Upper lobe of left lung (tissue), 6 donors: ENCODE data around the gene PAK4. TPM values are rescaled to one million over a fixed set of nuclear protein-coding genes. Genes with fewer than 3 reads are reported as not detected.
A peak's percentile ranks its signal among the peaks of the same experiment; 100 is the strongest.
"Not testable (repeated sequence)": the region's sequence is repeated elsewhere in the genome, so short reads cannot be mapped to it uniquely, and the experiment has no call there.

Experiments used
- ATAC-seq, 2 donors: fragments of 200-7000 bp; cut with Tn5 transposase; one replicate each; pipeline ENCODE4 v1.9.1; 2022; ENCODE audit warnings: mild to moderate bottlenecking in 2 of 2, moderate library complexity in 2 of 2; ENCODE audit not compliant: low FRiP score in 2 of 2
- DNase-seq, 2 donors: peaks; one replicate each; pipeline ENCODE4 v3.0.0-alpha.2; 2019 to 2020
- H3K27ac ChIP-seq, 4 donors: fragments of 200-600 bp; sonication (generic); one replicate each; pipeline ENCODE4 v1.5.1; 2016 to 2019
- H3K27me3 ChIP-seq, 4 donors: fragments of 200-600 bp; sonication (generic); one replicate each; pipeline ENCODE4 v1.5.1; 2017 to 2019
- H3K36me3 ChIP-seq, 4 donors: fragments of 200-600 bp; sonication (generic); one replicate each; pipeline ENCODE4 v1.5.1; 2016 to 2019
- H3K4me1 ChIP-seq, 4 donors: fragments of 200-600 bp; sonication (generic); one replicate each; pipeline ENCODE4 v1.5.1; 2018 to 2019
- H3K4me3 ChIP-seq, 4 donors: fragments of 200-600 bp; sonication (generic); one replicate each; pipeline ENCODE4 v1.5.1; 2017 to 2019; ENCODE audit warnings: mild to moderate bottlenecking in 2 of 4, moderate library complexity in 1 of 4
- H3K9me3 ChIP-seq, 4 donors: fragments of 200-600 bp; sonication (generic); one replicate each; pipeline ENCODE4 v1.5.1; 2018 to 2019
- CTCF ChIP-seq, 6 experiments: fragments of 450-650 bp in 4 of 6; fragments of 200-600 bp in 2 of 6; sonication (generic) in 2 of 6; IDR thresholded peaks; one replicate each; pipeline ENCODE4 v1.5.1; 2016 to 2019; ENCODE audit warnings: antibody characterized with exemption in 6 of 6
- EP300 ChIP-seq, 4 donors: sonication (generic); formaldehyde crosslinking; IDR thresholded peaks; one replicate each; pipeline ENCODE4 v1.5.1; 2017; ENCODE audit warnings: antibody characterized with exemption in 4 of 4, control low read depth in 2 of 4
- POLR2A ChIP-seq, 4 donors: fragments of 450-650 bp; IDR thresholded peaks; one replicate each; pipeline ENCODE4 v1.5.1; 2016 to 2017; ENCODE audit warnings: antibody characterized with exemption in 4 of 4, mild to moderate bottlenecking in 2 of 4
- POLR2AphosphoS5 ChIP-seq, 2 donors: sonication (generic); formaldehyde crosslinking; IDR thresholded peaks; one replicate each; pipeline ENCODE4 v1.5.1; 2017; ENCODE audit warnings: antibody characterized with exemption in 2 of 2
- WGBS, 2 donors: methylation state at CpG; one replicate each; pipeline ENCODE4 v1.1.5; 2017 to 2018; 5-methylcytosine and 5-hydroxymethylcytosine counted together
- total RNA-seq, 6 donors: library from RNA; depleted of rRNA in 4 of 6; stranded (reverse); fragments of >200 nt in 4 of 6; gene quantifications; one replicate each; pipeline versions ENCODE4 v1.1.0 to v1.2.1, GENCODE V29; 2016 to 2021
- donor health status: DM: no; HTN: no; CAD: no; lungs with moderate emphysema.
- donor health status: DM: no; HTN: yes; CAD: no; lungs with severe emphysema.

PAK4 gene
- total RNA-seq, 6 donors from 2014 or later: 23.4 to 88.2 (median 54.4) TPM

GRCh38 chr19:39140594-39140993 lies 15.0 kb downstream of the PAK4 start:
- peak overlapping the region in 1 of 4 donors; percentile 47 for H3K4me3 ChIP-seq
- 69 to 86% methylated on average over 2 to 5 of the region's 5 CpGs for WGBS, 2 donors
- peak overlapping the region in 2 of 4 donors; percentile 73 to 88 for H3K27ac ChIP-seq
- no peaks in the 10 kb centered on the region for H3K9me3 ChIP-seq
- no peaks in the 10 kb centered on the region for H3K27me3 ChIP-seq
- no peak for ATAC-seq
- no peak for TF ChIP-seq CTCF (IDR thresholded peaks at IDR 0.05)
- TF ChIP-seq EP300 (IDR thresholded peaks at IDR 0.05): no peak
- no peak for TF ChIP-seq POLR2AphosphoS5 (IDR thresholded peaks at IDR 0.05)
- no peak for TF ChIP-seq POLR2A (IDR thresholded peaks at IDR 0.05)
- H3K4me1 ChIP-seq: peaks cover 56 to 73% (median 70%) of the 10 kb centered on the region in 4 donors
- no peaks in the 10 kb centered on the region for H3K36me3 ChIP-seq
- no peak for DNase-seq

- WGBS, 2 donors: 64 to 69% methylated on average over 11 of the region's 11 CpGs
Observed at GRCh38 chr19:39141929-39142328, 16.3 kb downstream of the PAK4 start.

GRCh38 chr19:39142630-39143029 lies 17.0 kb downstream of the PAK4 start:
- DNase-seq: no peak
- Histone ChIP-seq H3K4me3 (no peak overlapping the region), H3K27ac (peak overlapping the region in 3 of 4 donors; percentile 35 to 69 (median 50)), H3K36me3 (no peaks in the 10 kb centered on the region), H3K4me1 (peaks cover 55 to 76% (median 72%) of the 10 kb centered on the region in 4 donors), H3K27me3 (no peaks in the 10 kb centered on the region), H3K9me3 (no peaks in the 10 kb centered on the region)
- TF ChIP-seq POLR2AphosphoS5 (IDR thresholded peaks at IDR 0.05) (no peak), CTCF (IDR thresholded peaks at IDR 0.05) (no peak), EP300 (IDR thresholded peaks at IDR 0.05) (no peak), POLR2A (IDR thresholded peaks at IDR 0.05) (no peak)
- no peak for ATAC-seq
- 71 to 77% methylated on average over 4 to 5 of the region's 5 CpGs for WGBS, 2 donors

More at GRCh38 chr19:39141929-39142328, 16.3 kb downstream of the PAK4 start:
- DNase-seq (no peak), ATAC-seq (no peak)
- no peaks in the 10 kb centered on the region for H3K27me3 ChIP-seq
- H3K9me3 ChIP-seq: no peaks in the 10 kb centered on the region
- H3K27ac ChIP-seq: peak overlapping the region in 1 of 4 donors; percentile 69
- H3K4me3 ChIP-seq: no peak overlapping the region
- TF ChIP-seq CTCF (IDR thresholded peaks at IDR 0.05): no peak
- TF ChIP-seq EP300 (IDR thresholded peaks at IDR 0.05): no peak
- no peak for TF ChIP-seq POLR2A (IDR thresholded peaks at IDR 0.05)
- TF ChIP-seq POLR2AphosphoS5 (IDR thresholded peaks at IDR 0.05): no peak
- H3K36me3 ChIP-seq: no peaks in the 10 kb centered on the region
- H3K4me1 ChIP-seq: peaks cover 57 to 73% (median 73%) of the 10 kb centered on the region in 4 donors

- not testable (repeated sequence) for ATAC-seq, H3K27me3 ChIP-seq, H3K9me3 ChIP-seq, DNase-seq, H3K36me3 ChIP-seq
- 61 to 73% methylated on average over 5 of the region's 5 CpGs for WGBS, 2 donors
- Histone ChIP-seq H3K27ac (peak overlapping the region; percentile 67 to 83 (median 74)), H3K4me1 (peaks cover 48 to 68% (median 62%) of the 10 kb centered on the region in 4 donors), H3K4me3 (peak overlapping the region in 2 of 4 donors; percentile 14 to 17)
Observed at GRCh38 chr19:39143757-39144289, 18.2 kb downstream of the PAK4 start.

- TF ChIP-seq POLR2AphosphoS5 (IDR thresholded peaks at IDR 0.05) (peak in 1 of 2 donors; percentile 6), EP300 (IDR thresholded peaks at IDR 0.05) (no peak), POLR2A (IDR thresholded peaks at IDR 0.05) (no peak), CTCF (IDR thresholded peaks at IDR 0.05) (no peak)
Observed at GRCh38 chr19:39144290-39145071, 18.9 kb downstream of the PAK4 start.

More at GRCh38 chr19:39144290-39145071, 18.9 kb downstream of the PAK4 start:
- no peaks in the 10 kb centered on the region for H3K27me3 ChIP-seq
- 19 to 29% methylated on average over 11 to 14 of the region's 14 CpGs for WGBS, 2 donors
- H3K36me3 ChIP-seq: peaks cover 0 to 3% (median 0%) of the 10 kb centered on the region in 4 donors
- peak overlapping the region in 2 of 4 donors; percentile 14 to 17 for H3K4me3 ChIP-seq
- peak in 1 of 2 donors; percentile 50 for DNase-seq
- no peaks in the 10 kb centered on the region for H3K9me3 ChIP-seq
- H3K4me1 ChIP-seq: peaks cover 42 to 61% (median 56%) of the 10 kb centered on the region in 4 donors
- ATAC-seq: peak; percentile 18 to 70
- peak overlapping the region; percentile 67 to 83 (median 76) for H3K27ac ChIP-seq
